Stomach smooth muscle (tissue), 2 donors: Measurements from ENCODE around the gene PDE10A.
"Not testable (repeated sequence)": the region's sequence is repeated elsewhere in the genome, so short reads cannot be mapped to it uniquely, and the experiment has no call there.

ENCODE experiments used
- H3K27ac ChIP-seq: one replicate; pipeline ENCODE4 v1.7.0; 2013; ENCODE audit warnings: mild to moderate bottlenecking, low read length, inconsistent platforms
- H3K27me3 ChIP-seq, 2 donors: one replicate each; pipeline ENCODE4 v1.7.0; 2013; ENCODE audit warnings: low read length in 2 of 2; ENCODE audit not compliant: insufficient read depth in 2 of 2, control insufficient read depth in 1 of 2
- H3K36me3 ChIP-seq, 2 donors: one replicate each; pipeline ENCODE4 v1.7.0; 2013; ENCODE audit warnings: low read length in 2 of 2; ENCODE audit not compliant: control insufficient read depth in 2 of 2, insufficient read depth in 2 of 2
- H3K4me1 ChIP-seq: one replicate; pipeline ENCODE4 v1.7.0; 2013; ENCODE audit warnings: low read length; ENCODE audit not compliant: control insufficient read depth, insufficient read depth
- H3K4me3 ChIP-seq, 2 donors: one replicate each; pipeline ENCODE4 v1.7.0; 2013; ENCODE audit warnings: low read length in 2 of 2
- H3K9ac ChIP-seq, 2 donors: one replicate each; pipeline ENCODE4 v1.7.0; 2013; ENCODE audit warnings: low read length in 2 of 2, mild to moderate bottlenecking in 1 of 2
- H3K9me3 ChIP-seq, 2 donors: one replicate each; pipeline ENCODE4 v1.7.0; 2013; ENCODE audit warnings: low read length in 2 of 2; ENCODE audit not compliant: control insufficient read depth in 2 of 2
- donor health status: healthy.
- donor health status: Pancreatic carcinoma.

Gene PDE10A

DNA sequence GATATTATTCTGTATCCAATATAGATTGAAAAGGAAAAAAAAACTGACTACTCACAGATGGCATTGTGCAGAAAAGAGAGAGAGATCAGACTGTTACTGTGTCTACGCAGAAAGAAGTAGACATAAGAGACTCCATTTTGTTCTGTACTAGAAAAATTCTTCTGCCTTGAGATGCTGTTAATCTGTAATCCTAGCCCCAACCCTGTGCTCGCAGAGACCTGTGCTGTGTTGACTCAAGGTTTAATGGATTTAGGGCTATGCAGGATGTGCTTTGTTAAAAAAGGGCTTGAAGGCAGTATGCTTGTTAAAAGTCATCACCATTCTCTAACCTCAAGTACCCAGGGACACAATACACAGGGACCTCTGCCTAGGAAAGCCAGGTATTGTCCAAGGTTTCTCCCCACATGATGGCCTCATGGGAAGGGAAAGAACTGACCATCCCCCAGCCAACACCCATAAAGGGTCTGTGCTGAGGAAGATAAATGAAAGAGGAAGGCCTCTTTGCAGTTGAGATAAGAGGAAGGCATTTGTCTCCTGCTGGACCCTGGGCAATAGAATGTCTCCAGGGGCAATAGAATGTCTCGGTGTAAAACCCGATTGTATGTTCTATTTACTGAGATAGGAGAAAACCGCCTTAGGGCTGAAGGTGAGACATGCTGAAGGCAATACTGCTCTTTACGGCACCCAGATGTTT lies 162.7 kb downstream of the PDE10A start:
- H3K27ac ChIP-seq, H3K9me3 ChIP-seq, H3K4me1 ChIP-seq, H3K9ac ChIP-seq, H3K36me3 ChIP-seq, H3K4me3 ChIP-seq, H3K27me3 ChIP-seq: not testable (repeated sequence)

- H3K4me1 ChIP-seq, result no peaks in the 10 kb centered on the region
- no peak overlapping the region for H3K4me3 ChIP-seq
- no peaks in the 10 kb centered on the region for H3K36me3 ChIP-seq
- no peak overlapping the region for H3K9ac ChIP-seq
- no peaks in the 10 kb centered on the region for H3K27me3 ChIP-seq
- H3K27ac ChIP-seq, result no peak overlapping the region
- H3K9me3 ChIP-seq, result no peaks in the 10 kb centered on the region
Observed at GRCh38 chr6:165497472-165497871, 165.6 kb downstream of the PDE10A start.

DNA sequence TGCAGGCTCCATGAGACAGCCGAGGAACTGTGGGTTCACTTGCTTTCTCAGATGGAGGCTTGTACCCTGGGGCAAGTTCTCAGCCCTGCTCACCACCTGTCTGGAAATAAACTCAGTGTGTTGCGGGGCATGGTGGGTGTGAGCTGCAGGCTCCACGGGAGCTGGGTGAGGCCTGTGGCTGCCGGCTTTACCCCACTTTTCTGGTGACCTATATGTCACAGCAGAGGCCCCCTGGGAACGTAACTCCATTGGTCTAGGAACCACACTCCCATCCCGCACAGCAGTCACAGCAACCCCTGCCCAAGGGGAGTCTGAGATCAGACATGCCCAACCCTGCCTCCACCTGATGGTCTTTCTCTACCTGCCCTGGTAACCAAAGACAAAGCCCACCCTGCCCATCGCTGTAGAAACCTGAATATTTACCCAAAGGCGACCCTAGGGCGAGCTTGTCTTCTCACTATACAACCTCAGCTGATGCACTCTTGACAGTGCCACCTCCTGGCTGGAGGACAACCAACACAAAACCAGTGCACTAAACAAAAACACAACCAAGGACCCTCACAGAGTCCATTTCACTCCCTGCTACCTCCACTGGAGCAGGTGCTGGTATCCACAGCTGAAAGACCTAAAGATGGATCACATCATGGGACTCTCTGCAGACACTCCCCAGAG lies 174.3 kb downstream of the PDE10A start:
- Histone ChIP-seq H3K4me3 (no peak overlapping the region), H3K27me3 (no peaks in the 10 kb centered on the region), H3K9ac (no peak overlapping the region), H3K36me3 (no peaks in the 10 kb centered on the region), H3K4me1 (no peaks in the 10 kb centered on the region), H3K27ac (no peak overlapping the region), H3K9me3 (peaks cover 0 to 2% of the 10 kb centered on the region in 2 donors)

DNA sequence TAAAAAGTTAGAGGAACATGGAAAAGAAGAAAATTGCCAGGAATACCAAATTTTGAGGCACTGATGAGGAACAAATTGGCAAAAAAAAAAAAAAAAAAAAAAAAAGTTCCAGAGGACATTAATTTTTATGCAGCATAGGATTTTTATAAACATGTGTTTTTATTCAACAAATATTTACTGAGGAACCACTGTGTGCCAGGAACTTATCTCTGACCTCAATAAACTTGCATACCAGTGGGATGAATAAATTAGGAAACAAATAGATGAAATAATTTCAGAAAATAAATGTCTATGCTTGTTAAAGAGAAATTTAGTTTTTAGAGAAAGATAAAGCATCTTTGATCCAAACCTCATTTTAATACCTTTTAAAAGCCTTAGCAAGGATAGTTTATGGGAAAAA lies 175.1 kb downstream of the PDE10A start:
- no peak overlapping the region for H3K9ac ChIP-seq
- peaks cover 0 to 2% of the 10 kb centered on the region in 2 donors for H3K9me3 ChIP-seq
- H3K36me3 ChIP-seq, result no peaks in the 10 kb centered on the region
- no peaks in the 10 kb centered on the region for H3K4me1 ChIP-seq
- no peak overlapping the region for H3K4me3 ChIP-seq
- no peaks in the 10 kb centered on the region for H3K27me3 ChIP-seq
- H3K27ac ChIP-seq, result no peak overlapping the region

DNA sequence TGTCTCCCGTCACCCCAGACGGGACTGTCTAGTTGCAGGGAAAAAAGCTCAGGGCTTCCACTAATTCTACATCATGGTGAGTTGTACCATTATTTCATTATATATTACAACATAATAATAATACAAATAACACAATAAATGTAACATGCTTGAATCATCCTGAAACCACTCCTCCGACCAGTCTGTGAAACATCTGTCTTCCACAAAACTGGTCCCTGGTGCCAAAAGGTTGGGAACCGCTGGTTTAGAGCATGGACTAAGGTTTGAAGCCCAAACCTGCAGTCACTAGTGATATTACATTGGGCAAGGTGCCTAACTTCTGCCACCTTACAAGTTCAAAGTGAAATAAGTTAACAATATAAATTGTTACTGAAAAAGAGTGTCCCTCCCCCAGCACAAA lies 175.7 kb downstream of the PDE10A start:
- Histone ChIP-seq H3K27me3 (no peaks in the 10 kb centered on the region), H3K27ac (no peak overlapping the region), H3K9ac (no peak overlapping the region), H3K36me3 (no peaks in the 10 kb centered on the region), H3K9me3 (peaks cover 0 to 2% of the 10 kb centered on the region in 2 donors), H3K4me3 (no peak overlapping the region), H3K4me1 (no peaks in the 10 kb centered on the region)

- Histone ChIP-seq H3K27me3 (no peaks in the 10 kb centered on the region), H3K4me1 (no peaks in the 10 kb centered on the region), H3K36me3 (no peaks in the 10 kb centered on the region), H3K9me3 (peaks cover 0 to 2% of the 10 kb centered on the region in 2 donors), H3K9ac (no peak overlapping the region), H3K4me3 (no peak overlapping the region), H3K27ac (no peak overlapping the region)
Observed at GRCh38 chr6:165486183-165487137, 176.6 kb downstream of the PDE10A start.

DNA sequence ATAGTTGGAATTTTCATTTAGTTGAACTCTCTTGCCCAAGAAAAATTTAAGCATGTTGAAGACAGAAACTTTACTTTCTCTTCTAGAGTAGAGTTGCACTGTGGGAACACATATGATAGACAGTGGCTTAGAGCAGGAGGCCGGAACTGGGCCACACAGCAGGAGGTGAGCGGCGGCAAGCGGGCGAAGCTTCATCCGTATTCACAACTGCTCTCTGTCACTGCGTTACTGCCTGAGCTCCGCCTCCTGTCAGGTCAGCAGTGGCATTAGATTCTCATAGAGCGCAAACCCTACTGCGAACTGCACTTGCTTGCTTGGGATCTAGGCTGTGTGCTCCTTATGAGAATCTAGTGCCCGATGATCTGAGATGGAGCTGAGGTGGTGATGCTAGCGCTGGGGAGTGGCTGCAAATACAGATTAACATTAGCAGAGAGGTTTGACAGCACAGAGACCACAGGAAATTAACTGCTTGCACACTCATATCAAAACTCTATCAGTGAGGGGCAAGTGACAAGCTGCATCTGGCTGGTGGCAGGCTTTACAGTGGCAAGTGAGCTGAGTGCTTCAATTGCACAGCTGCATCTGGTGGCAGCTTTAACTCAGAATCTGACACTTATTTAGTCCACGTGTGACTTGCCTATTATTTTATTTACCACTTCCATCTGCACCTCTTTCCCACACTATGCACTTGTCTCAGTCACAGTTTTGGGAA lies 178.7 kb downstream of the PDE10A start:
- H3K4me1 ChIP-seq, result no peaks in the 10 kb centered on the region
- no peak overlapping the region for H3K9ac ChIP-seq
- H3K9me3 ChIP-seq, result no peaks in the 10 kb centered on the region
- H3K27me3 ChIP-seq, result no peaks in the 10 kb centered on the region
- H3K36me3 ChIP-seq, result no peaks in the 10 kb centered on the region
- H3K4me3 ChIP-seq, result no peak overlapping the region
- H3K27ac ChIP-seq, result no peak overlapping the region

DNA sequence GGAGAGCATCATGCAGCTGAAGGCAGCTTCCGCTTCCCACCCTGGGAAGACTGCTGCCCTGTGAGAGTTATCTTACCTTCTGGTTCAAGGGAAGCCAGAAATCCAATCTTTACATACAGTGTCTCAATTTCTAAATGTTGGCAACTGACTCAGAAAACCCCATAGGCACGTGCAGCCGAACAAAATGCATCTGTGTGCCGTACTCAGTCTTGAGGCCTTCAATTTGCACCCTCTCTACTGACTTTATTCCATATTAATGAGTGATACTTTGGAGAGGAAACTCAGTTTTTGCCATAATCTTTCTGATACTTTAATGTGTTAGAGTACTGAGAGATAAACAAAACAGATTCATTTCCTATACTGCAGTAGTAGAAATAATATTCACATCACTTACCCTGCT lies 181.1 kb downstream of the PDE10A start:
- Histone ChIP-seq H3K27ac (no peak overlapping the region), H3K36me3 (no peaks in the 10 kb centered on the region), H3K9ac (no peak overlapping the region), H3K9me3 (no peaks in the 10 kb centered on the region), H3K4me3 (no peak overlapping the region), H3K27me3 (no peaks in the 10 kb centered on the region), H3K4me1 (no peaks in the 10 kb centered on the region)

- H3K4me1 ChIP-seq, result no peaks in the 10 kb centered on the region
- H3K27me3 ChIP-seq, result no peaks in the 10 kb centered on the region
Observed at GRCh38 chr6:165480916-165481315, 182.1 kb downstream of the PDE10A start.

GRCh38 chr6:165478581-165478980 lies 184.5 kb downstream of the PDE10A start:
- H3K27me3 ChIP-seq, result no peaks in the 10 kb centered on the region
- no peaks in the 10 kb centered on the region for H3K4me1 ChIP-seq
- H3K9ac ChIP-seq, result no peak overlapping the region
- H3K9me3 ChIP-seq, result no peaks in the 10 kb centered on the region
- H3K27ac ChIP-seq, result no peak overlapping the region
- no peak overlapping the region for H3K4me3 ChIP-seq
- H3K36me3 ChIP-seq, result no peaks in the 10 kb centered on the region

More at GRCh38 chr6:165480916-165481315, 182.1 kb downstream of the PDE10A start:
- Histone ChIP-seq H3K36me3 (no peaks in the 10 kb centered on the region), H3K9me3 (no peaks in the 10 kb centered on the region), H3K9ac (no peak overlapping the region), H3K27ac (no peak overlapping the region), H3K4me3 (no peak overlapping the region)
